B cell (primary cell): ENCODE results near the gene SLIT3.

ENCODE experiments used
- CTCF ChIP-seq: fragments of 200-600 bp; IDR thresholded peaks from one replicate; pipeline ENCODE4 v1.8.0; 2022; ENCODE audit warnings: antibody characterized with exemption, mild to moderate bottlenecking
- EZH2 ChIP-seq: IDR thresholded peaks from 2 replicates; pipeline ENCODE4 v1.6.1; 2012; ENCODE audit warnings: borderline replicate concordance, low read depth, mild to moderate bottlenecking, moderate library complexity, low read length; ENCODE audit not compliant: insufficient read depth, poor library complexity, severe bottlenecking

- no peak for TF ChIP-seq CTCF
- TF ChIP-seq EZH2, result no peak
Observed at GRCh38 chr5:169286572-169287300, 14.2 kb downstream of the SLIT3 start.
